GM12874 (cell line): ENCODE results near the gene STK31.

Experiments
- CTCF ChIP-seq: IDR thresholded peaks from 2 replicates; pipeline ENCODE4 v1.5.1; 2011; ENCODE audit warnings: low read depth, mild to moderate bottlenecking, control low read depth, low read length, moderate library complexity; ENCODE audit not compliant: insufficient read depth

The STK31 gene

DNA sequence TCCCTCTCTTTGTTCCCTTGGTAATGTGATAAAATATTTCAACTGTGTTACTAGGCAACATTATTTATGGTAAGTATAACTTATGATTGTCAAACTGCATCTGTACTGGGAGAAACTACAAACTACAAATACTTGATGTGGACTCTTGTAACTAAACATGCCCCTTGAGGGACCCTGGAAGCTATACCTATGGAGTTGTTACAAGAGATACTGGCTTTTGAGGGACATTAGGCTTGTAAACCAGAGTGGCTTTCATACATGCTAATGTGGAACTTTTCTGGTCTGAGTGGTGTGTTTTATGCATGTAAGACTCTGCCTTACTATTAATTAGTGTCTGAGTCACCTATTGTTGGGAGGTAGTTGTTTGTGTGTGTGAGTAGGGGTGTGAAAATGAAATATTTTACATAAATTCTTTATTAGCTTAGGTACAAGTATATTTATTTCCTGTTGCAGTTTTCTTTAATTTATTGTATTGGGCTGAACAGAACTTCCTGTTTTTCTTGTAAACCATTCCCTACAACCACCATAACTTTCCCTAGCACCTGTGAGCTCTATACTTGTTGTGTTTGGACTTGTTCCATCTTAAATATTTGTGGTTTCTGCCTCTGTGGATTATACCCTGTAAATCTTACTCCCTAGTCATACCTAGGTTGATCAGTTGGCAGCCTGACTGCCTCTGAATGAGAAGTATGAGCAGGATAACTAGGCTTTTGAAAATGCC lies 49.8 kb downstream of the STK31 start:
- no peak for TF ChIP-seq CTCF

DNA sequence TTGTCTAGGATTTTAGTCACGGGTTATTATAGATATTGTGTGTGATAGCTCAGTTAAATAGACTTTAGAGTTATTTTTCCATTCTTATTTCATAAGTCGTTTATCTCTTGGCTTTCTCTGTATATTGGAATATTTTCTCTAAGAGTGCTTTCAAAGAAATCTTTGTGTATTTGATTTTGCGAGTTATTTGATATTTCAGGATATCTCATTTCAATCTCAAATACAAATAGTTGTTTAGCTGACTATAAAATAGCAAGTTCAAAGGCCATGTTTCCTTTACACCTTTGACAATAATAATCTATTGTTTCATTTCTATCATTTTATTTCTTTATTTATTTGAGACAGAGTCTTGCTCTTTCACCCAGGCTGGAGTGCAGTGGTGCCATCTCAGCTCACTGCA lies 55.9 kb downstream of the STK31 start:
- no peak for TF ChIP-seq CTCF

DNA sequence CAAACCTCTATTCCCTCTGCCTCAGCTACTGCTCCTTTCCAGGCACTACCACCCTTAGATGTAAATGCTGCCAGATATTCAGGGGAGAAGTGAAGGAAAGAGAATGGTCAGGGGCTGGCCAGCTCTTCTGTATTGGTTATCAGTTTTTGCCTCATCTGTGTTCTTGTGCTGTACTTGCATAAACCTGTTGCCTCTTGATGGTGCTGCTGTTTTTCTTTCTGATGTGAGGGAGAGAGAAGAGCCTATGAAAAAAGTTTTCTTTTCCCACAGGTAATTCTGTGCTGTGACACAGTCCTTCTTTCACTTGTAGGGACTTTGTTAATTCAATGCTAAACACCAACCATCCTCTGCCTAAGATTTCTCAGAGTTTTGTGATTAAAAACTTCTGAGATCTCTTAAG lies 57.5 kb downstream of the STK31 start:
- TF ChIP-seq CTCF: no peak

- no peak for TF ChIP-seq CTCF
Measured at GRCh38 chr7:23768022-23768421, 58.0 kb downstream of the STK31 start.

GRCh38 chr7:23783115-23783514 lies 73.1 kb downstream of the STK31 start:
- no peak for TF ChIP-seq CTCF

GRCh38 chr7:23787272-23787671 lies 77.3 kb downstream of the STK31 start:
- no peak for TF ChIP-seq CTCF

DNA sequence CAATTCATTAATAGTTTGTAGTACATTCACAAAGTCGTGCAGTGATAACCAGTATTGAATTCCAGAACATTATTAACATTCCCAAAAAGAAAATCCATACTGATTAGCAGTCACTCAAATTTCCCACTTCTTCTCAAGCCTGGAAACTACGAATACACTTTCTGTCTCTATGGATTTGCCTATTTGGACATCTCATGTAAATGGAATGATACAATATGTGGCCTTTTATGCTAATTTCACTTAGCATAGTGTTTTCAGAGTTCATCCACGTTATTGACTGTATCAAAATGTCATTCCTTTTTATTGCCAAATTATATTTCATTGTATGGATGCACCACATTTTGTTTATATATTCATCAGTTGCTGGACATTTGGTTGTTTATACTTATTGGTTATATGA lies 78.8 kb downstream of the STK31 start:
- no peak for TF ChIP-seq CTCF
